SK-N-SH treated with all-trans-retinoic acid at 6 μM for 48 hours (cell line): ENCODE results near the gene PTBP2.

Experiments
- ISL1 ChIP-seq: fragments of 250-450 bp; sonication (Bioruptor Pico); IDR thresholded peaks from 2 replicates; pipeline ENCODE4 v2.1.2; 2022; ENCODE audit warnings: mild to moderate bottlenecking, moderate library complexity
- OSR1 ChIP-seq: fragments of 250-450 bp; sonication (Bioruptor Pico); IDR thresholded peaks from 2 replicates; pipeline ENCODE4 v1.8.0; 2022; ENCODE audit warnings: moderate library complexity, mild to moderate bottlenecking, inconsistent platforms
- PATZ1 ChIP-seq: fragments of 250-450 bp; sonication (Bioruptor Pico); IDR thresholded peaks from 2 replicates; pipeline ENCODE4 v1.8.0; 2020; ENCODE audit warnings: mild to moderate bottlenecking, moderate library complexity, borderline replicate concordance
- RARB ChIP-seq: fragments of 250-450 bp; sonication (Bioruptor Pico); IDR thresholded peaks from 2 replicates; pipeline ENCODE4 v1.8.0; 2021; ENCODE audit warnings: mild to moderate bottlenecking, moderate library complexity
- TOX ChIP-seq: fragments of 250-450 bp; sonication (Bioruptor Pico); IDR thresholded peaks from 2 replicates; pipeline ENCODE4 v1.8.0; 2021; ENCODE audit warnings: mild to moderate bottlenecking, moderate library complexity, borderline replicate concordance
- ZNF565 ChIP-seq: fragments of 450-650 bp; formaldehyde crosslinking; conservative IDR thresholded peaks from 2 replicates; pipeline ENCODE4 v1.5.0; 2020; ENCODE audit warnings: low read depth, mild to moderate bottlenecking, moderate library complexity

- TF ChIP-seq ISL1 = no peak
- TF ChIP-seq RARB (CRISPR knock-in tag) = no peak
- no peak for TF ChIP-seq PATZ1 (CRISPR knock-in tag)
- TF ChIP-seq ZNF565 (CRISPR knock-in tag) = no peak
- no peak for TF ChIP-seq OSR1 (CRISPR knock-in tag)
- TF ChIP-seq TOX (CRISPR knock-in tag) = no peak
Observed at GRCh38 chr1:96843196-96843595, 121.6 kb downstream of the PTBP2 start.
